Measurements from ENCODE around the gene LPO. TPM values are rescaled to one million over a fixed set of nuclear protein-coding genes. Genes with fewer than 3 reads are reported as not detected.

Gene LPO
- total RNA-seq, 1 experiment from 2014 or later, result not detected

DNA sequence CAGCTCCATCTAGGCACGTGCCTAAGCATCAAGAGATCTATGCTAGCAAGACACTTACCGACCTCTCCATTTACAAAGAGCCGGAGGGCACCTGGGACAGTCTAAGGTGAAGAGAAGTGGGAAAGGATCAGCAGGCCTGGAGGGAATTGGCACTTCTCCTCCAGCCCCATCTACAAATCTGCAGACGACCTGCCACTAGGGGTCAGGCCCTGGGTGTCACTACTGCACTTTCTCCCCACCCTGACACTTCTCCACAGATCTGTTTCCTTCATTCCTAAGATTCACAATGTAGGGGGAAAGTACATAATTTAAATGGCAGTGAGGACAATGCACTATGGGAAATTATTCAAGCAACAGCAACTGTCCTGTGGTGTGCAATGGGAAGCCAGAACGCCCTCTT, 27.5 kb upstream of the LPO start:
- H3K36me3 ChIP-seq, result peaks cover 10% of the 10 kb centered on the region; the same call in 1 of the 2 replicates
- no peaks in the 10 kb centered on the region for H3K4me1 ChIP-seq (replicated peaks)
- H3K9me3 ChIP-seq (replicated peaks), result no peaks in the 10 kb centered on the region
- H3K27me3 ChIP-seq (replicated peaks), result no peaks in the 10 kb centered on the region
- no peak overlapping the region for H3K27ac ChIP-seq
- no peak overlapping the region for H3K4me3 ChIP-seq
- no peak for DNase-seq (ENCODE audit: low read depth in 1 of 2, low spot score in 2 of 2)

DNA sequence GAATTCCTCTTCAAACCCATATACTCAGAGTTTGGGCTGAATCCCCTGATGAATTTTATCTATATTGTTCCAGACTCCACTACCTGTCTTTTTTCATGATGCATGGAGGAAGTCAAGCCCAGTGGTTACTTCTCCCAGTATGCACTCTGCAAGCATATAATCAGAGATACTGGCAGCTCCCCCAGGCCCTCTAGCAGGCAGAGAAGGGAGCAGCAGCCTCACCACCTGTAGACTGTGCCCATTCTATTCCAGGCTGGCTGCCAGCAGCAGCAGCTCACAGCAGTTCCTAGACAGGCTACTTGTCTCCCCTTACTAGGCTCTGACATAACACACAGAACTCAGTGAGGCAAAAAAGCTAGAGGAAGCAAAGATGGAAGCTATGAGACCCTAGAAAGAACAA, 22.7 kb upstream of the LPO start:
- Histone ChIP-seq H3K9me3 (replicated peaks) (no peaks in the 10 kb centered on the region), H3K4me3 (no peak overlapping the region), H3K27ac (no peak overlapping the region), H3K36me3 (peaks cover 5% of the 10 kb centered on the region; the same call in 1 of the 2 replicates), H3K4me1 (replicated peaks) (peaks cover 11% of the 10 kb centered on the region), H3K27me3 (replicated peaks) (no peaks in the 10 kb centered on the region)
- DNase-seq (ENCODE audit: low read depth in 1 of 2, low spot score in 2 of 2), result no peak

DNA sequence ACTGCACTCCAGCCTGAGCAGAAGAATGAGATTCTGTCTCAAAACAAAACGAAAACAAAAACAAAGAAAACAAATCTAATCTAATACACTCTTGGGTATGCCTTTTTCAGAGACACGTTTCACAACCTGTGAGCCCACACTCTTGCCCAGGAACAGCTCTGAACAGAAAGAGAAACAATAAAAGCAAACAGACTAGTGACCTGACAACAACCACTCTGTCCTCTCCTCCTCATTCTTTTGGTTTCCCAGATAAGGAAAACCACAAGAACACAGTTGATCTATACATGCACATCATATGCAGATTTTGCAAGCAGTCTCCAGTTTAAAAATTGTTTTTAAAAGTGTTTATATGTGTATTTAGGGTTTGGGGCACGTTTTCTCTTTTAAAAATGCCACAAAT, 20.6 kb upstream of the LPO start:
- no peaks in the 10 kb centered on the region for H3K9me3 ChIP-seq (replicated peaks)

DNA sequence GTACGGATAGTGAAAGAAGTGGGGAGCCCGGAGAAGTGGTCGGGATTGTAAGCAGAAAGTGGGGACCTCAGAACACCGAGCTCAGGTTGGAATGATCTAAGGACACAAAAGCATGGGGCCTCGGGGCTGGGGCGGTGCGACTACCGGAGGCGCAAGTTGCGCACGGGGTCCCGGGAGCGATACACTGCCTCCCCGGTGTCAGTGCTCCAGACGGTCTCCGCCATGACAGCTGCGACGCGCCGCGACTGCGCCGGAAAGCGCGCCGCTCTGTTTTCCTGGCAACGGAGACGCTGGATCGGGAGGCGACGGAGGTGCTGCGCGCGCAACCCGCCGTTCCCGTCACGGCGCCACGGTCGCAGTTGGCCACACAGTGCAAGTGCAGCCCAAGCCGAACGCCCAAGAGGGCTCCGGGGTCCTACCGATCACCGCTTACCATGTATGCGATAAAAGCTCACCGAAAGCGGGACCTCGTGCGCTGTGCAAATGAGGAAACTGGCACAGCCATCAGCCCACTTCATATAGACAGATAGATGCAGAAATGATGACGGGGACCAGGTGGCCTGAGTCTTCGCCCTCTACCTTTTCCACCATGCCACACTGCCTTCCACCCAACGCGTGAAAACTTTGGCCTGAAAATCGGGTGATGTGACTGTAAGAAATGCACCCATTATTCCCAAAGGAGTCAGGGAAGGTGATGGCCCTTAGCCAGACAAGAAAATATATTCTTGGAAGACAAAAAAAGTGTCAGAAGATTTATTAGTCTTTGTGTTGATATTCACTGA, 19.2 kb upstream of the LPO start, which contains the start of gene MKS1:
Gene MKS1 (minus strand): TSS at position 249 of the 782 bp plus-strand sequence. CDS start 25 bp downstream, at position 224.
- DNase-seq (ENCODE audit: low read depth in 1 of 2, low spot score in 2 of 2), result peak; percentile 89 to 97
- peaks cover 14% of the 10 kb centered on the region for H3K4me1 ChIP-seq (replicated peaks)
- peak within 1 kb of the TSS; percentile 58 for H3K4me3 ChIP-seq
- peak within 1 kb of the TSS; percentile 15 for H3K27ac ChIP-seq
- H3K27me3 ChIP-seq (replicated peaks), result no peaks in the 10 kb centered on the region
- H3K9me3 ChIP-seq (replicated peaks), result no peaks in the 10 kb centered on the region
- H3K36me3 ChIP-seq, result no peaks in the 10 kb centered on the region; the same call in 1 of the 2 replicates

More for the DNA sequence above, 20.6 kb upstream of the LPO start:
- no peaks in the 10 kb centered on the region; the same call in 1 of the 2 replicates for H3K36me3 ChIP-seq
- no peak overlapping the region for H3K4me3 ChIP-seq
- no peaks in the 10 kb centered on the region for H3K27me3 ChIP-seq (replicated peaks)
- no peak overlapping the region for H3K27ac ChIP-seq
- peaks cover 11% of the 10 kb centered on the region for H3K4me1 ChIP-seq (replicated peaks)
- no peak for DNase-seq (ENCODE audit: low read depth in 1 of 2, low spot score in 2 of 2)

DNA sequence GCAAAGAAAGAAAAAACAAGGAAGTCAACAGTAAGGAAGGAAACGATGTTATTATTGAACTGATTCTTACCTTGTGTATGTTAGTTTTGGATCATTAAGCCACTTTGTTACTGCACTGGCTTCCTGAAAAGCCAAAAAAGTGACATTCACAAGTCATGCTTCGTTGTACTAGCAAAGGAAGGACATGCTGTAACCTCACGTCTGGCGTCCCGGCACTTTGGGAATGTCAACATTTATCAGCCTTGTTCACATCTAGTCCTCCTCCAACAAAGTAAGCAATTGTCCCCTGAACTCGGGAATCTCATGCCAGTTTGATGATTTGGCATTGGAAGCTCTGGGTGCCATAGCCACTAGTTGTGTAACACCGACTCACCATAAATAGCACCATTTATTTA, 18.6 kb upstream of the LPO start:
- no peak overlapping the region for H3K4me3 ChIP-seq

DNA sequence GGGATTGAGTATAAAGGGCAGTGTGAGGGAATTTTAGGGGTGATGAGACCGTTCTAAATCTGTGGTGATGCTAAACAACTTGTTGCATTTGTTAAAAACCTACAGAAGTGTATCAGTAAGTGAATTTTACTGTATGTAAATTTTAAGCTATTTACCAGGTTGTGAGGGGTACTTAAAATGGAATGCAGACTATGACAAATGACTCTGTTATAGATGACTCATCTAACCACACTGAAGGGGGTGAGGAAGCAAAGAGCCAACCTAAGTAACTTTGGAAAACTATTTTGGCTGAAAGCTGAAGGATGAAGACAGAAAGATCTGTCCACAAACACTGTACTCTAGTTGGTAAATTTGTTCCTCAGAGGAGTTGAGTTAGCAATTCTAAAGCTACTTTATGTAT, 14.1 kb upstream of the LPO start:
- H3K27ac ChIP-seq, result no peak overlapping the region

More for the DNA sequence above, 18.6 kb upstream of the LPO start:
- Histone ChIP-seq H3K27ac (no peak overlapping the region), H3K9me3 (replicated peaks) (no peaks in the 10 kb centered on the region), H3K4me1 (replicated peaks) (peaks cover 19% of the 10 kb centered on the region), H3K36me3 (no peaks in the 10 kb centered on the region; the same call in 1 of the 2 replicates), H3K27me3 (replicated peaks) (no peaks in the 10 kb centered on the region)
- no peak for DNase-seq (ENCODE audit: low read depth in 1 of 2, low spot score in 2 of 2)

DNA sequence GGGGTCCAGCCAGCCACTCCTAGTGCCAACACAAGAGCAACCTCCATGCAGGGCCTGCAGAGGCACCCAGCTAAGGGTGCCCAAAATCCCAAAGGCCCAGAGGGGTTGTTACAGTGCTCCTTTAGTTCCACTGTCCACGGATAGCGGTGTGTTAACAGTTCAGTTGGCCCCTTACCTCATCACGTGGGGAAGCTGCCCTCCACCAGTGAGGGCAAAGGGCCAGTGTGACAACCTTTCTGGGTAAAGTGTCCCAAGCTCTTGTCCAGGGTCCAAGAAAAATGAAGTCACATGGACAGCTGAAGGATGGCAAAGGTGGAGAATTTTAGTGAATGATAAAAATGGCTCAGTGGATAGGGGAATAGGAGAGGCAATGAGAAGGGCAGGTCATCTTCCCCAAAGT, 10.7 kb upstream of the LPO start:
- no peak overlapping the region for H3K27ac ChIP-seq
- no peaks in the 10 kb centered on the region for H3K36me3 ChIP-seq
- peaks cover 8% of the 10 kb centered on the region for H3K4me1 ChIP-seq (replicated peaks)
- no peak for DNase-seq (ENCODE audit: low read depth in 1 of 2, low spot score in 2 of 2)
- H3K27me3 ChIP-seq (replicated peaks), result peaks cover 27% of the 10 kb centered on the region
- H3K4me3 ChIP-seq, result no peak overlapping the region
- no peaks in the 10 kb centered on the region for H3K9me3 ChIP-seq (replicated peaks)

More for the DNA sequence above, 14.1 kb upstream of the LPO start:
- no peaks in the 10 kb centered on the region for H3K36me3 ChIP-seq
- H3K4me1 ChIP-seq (replicated peaks), result peaks cover 14% of the 10 kb centered on the region
- H3K4me3 ChIP-seq, result no peak overlapping the region
- 0 out of 2 replicates have a peak, but pooled peaks cover 5% of the 10 kb centered on the region for H3K27me3 ChIP-seq (replicated peaks)
- H3K9me3 ChIP-seq (replicated peaks), result no peaks in the 10 kb centered on the region
- DNase-seq (ENCODE audit: low read depth in 1 of 2, low spot score in 2 of 2), result peak in 1 of 2 experiments; percentile 68

DNA sequence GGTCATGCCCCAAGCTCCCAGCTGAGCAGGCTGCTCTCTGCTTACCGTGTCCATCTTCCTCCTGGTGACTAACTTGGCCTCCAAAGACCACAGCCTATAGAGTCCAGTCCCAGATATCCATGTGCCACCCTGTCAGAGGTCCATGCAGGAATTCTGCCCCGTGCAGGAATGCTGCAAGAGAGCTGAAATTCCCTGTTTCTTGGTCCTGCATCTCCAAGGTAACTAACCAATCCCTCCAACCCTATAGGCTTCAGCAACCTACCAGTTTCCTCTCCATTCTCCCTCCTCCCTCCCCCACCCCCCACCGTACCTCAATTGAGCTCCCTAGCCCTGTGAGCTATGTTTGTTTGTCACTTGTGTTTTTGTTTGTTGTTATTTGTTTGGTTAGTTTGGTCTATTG, 9.7 kb upstream of the LPO start:
- Histone ChIP-seq H3K9me3 (replicated peaks) (no peaks in the 10 kb centered on the region), H3K4me3 (no peak overlapping the region), H3K4me1 (replicated peaks) (peaks cover 8% of the 10 kb centered on the region), H3K27me3 (replicated peaks) (peaks cover 37% of the 10 kb centered on the region), H3K36me3 (no peaks in the 10 kb centered on the region), H3K27ac (no peak overlapping the region)
- no peak for DNase-seq (ENCODE audit: low read depth in 1 of 2, low spot score in 2 of 2)

DNA sequence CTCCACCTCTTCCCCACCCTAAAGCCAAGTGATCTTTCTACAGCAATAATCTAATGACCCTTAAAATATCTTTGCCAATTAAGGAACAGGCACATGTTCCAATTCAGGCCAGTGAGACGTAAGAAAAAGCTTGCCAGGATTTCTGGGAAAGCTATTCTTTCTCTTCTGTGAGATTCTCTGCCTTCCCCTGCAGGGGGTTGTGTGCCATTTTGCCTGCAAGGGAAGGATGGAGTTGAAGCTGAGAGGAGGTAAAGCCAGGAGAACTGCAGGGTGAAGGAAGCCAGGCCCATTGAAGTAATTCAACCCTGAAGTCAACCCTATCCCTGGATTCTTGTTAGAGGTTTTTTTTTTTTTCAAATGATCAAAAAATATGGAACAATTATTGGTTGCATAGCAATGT, 9.0 kb upstream of the LPO start:
- Histone ChIP-seq H3K27me3 (replicated peaks) (peaks cover 42% of the 10 kb centered on the region), H3K9me3 (replicated peaks) (no peaks in the 10 kb centered on the region; the same call in 1 of the 2 replicates), H3K4me3 (no peak overlapping the region), H3K27ac (no peak overlapping the region), H3K4me1 (replicated peaks) (peaks cover 3% of the 10 kb centered on the region), H3K36me3 (no peaks in the 10 kb centered on the region)
- no peak for DNase-seq (ENCODE audit: low read depth in 1 of 2, low spot score in 2 of 2)

DNA sequence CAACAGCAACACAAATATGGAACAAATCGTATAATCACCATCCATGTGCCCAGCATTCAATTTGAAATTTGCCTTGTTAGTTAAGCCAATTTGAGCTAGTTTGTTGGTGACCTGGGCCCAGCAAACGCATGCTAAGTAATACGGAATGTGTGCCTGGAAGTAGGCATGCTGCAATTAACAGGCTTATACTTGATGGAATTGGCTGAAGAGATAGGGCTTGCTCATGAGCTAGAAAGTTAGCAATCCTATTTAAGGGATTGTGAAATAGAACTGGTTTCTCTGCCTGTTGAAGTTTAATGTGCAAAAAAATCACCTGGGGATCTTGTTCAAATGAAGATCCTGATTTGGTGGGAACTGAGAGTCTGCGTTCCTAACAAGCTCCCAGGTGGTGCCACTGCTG, 8.5 kb upstream of the LPO start:
- H3K4me1 ChIP-seq (replicated peaks), result no peaks in the 10 kb centered on the region; the same call in 1 of the 2 replicates
- no peaks in the 10 kb centered on the region for H3K36me3 ChIP-seq
- H3K27ac ChIP-seq, result no peak overlapping the region
- H3K4me3 ChIP-seq, result no peak overlapping the region
- H3K9me3 ChIP-seq (replicated peaks), result no peaks in the 10 kb centered on the region; the same call in 1 of the 2 replicates
- no peak for DNase-seq (ENCODE audit: low read depth in 1 of 2, low spot score in 2 of 2)
- peaks cover 47% of the 10 kb centered on the region for H3K27me3 ChIP-seq (replicated peaks)

DNA sequence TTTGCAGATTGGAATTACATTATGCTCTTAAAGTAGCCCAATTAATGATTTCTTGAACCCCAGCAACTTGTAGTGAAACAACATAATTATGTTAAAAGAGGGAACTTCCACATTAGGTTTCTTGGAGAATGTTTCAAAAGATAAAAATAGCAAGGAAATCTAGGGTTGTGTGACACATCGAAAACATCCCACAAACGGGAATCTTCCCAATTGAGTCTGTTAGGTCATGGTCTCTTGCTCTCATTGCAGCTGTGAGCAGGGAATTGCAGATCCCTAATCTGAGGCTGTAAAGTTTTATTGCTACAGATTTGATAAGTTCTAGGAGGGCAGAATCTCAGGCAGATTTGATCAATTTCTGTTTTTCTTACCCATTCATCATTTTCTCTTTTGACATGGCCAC, 6.7 kb upstream of the LPO start:
- no peaks in the 10 kb centered on the region; the same call in 1 of the 2 replicates for H3K9me3 ChIP-seq (replicated peaks)
- no peak overlapping the region for H3K4me3 ChIP-seq
- no peak overlapping the region for H3K27ac ChIP-seq
- H3K27me3 ChIP-seq (replicated peaks), result peaks cover 50% of the 10 kb centered on the region
- no peak for DNase-seq (ENCODE audit: low read depth in 1 of 2, low spot score in 2 of 2)
- H3K4me1 ChIP-seq (replicated peaks), result no peaks in the 10 kb centered on the region; the same call in 1 of the 2 replicates
- H3K36me3 ChIP-seq, result no peaks in the 10 kb centered on the region

DNA sequence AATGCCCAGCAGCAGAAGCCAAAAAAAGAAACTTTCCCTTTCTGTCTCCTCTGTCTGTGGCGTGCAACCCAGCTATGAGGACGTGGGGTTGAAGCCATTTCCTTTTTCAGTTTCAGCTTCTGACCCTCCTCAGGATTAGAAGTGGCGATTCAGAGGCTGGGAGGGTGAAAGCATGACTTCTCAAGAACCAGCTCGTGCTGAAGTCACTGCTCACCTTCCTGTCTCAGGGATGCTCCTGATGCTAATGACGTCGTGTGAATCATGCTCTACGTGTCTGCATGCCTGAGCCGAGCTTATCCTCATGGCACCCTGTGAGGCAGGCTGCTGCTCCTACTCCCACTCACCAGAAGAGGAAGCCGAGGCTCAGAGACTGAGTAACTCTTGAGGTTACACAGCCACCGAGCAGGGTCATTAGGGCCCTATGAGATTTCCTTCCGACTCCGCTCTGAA, 5.7 kb upstream of the LPO start:
- DNase-seq (ENCODE audit: low read depth in 1 of 2, low spot score in 2 of 2), result no peak
- no peaks in the 10 kb centered on the region; the same call in 1 of the 2 replicates for H3K4me1 ChIP-seq (replicated peaks)
- H3K27ac ChIP-seq, result no peak overlapping the region
- H3K27me3 ChIP-seq (replicated peaks), result peaks cover 59% of the 10 kb centered on the region
- H3K36me3 ChIP-seq, result no peaks in the 10 kb centered on the region
- H3K9me3 ChIP-seq (replicated peaks), result no peaks in the 10 kb centered on the region; the same call in none of the 2 replicates
- no peak overlapping the region for H3K4me3 ChIP-seq

DNA sequence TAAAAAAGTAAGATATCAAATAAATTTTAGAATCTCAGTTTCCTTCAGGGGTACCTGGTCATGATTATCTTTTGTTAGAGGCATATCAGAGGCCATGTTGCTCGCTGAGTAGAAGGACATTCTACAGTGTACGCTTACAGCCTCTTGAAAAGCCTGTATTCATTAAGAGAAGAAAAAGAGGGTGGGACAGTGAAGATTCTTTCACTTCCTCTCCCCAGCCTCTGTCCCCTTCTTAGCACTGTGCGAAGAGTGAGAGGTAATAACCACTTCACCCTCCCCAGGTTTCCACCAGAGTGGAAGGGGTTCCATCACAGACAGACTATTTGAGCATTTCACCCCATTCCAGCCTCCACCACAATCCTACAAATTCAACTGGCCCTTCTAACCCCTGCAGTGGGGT, 4.8 kb upstream of the LPO start:
- H3K36me3 ChIP-seq, result no peaks in the 10 kb centered on the region
- no peak for DNase-seq (ENCODE audit: low read depth in 1 of 2, low spot score in 2 of 2)
- no peaks in the 10 kb centered on the region; the same call in 1 of the 2 replicates for H3K4me1 ChIP-seq (replicated peaks)
- H3K27ac ChIP-seq, result no peak overlapping the region
- H3K27me3 ChIP-seq (replicated peaks), result peaks cover 67% of the 10 kb centered on the region
- H3K4me3 ChIP-seq, result no peak overlapping the region
- no peaks in the 10 kb centered on the region; the same call in none of the 2 replicates for H3K9me3 ChIP-seq (replicated peaks)

DNA sequence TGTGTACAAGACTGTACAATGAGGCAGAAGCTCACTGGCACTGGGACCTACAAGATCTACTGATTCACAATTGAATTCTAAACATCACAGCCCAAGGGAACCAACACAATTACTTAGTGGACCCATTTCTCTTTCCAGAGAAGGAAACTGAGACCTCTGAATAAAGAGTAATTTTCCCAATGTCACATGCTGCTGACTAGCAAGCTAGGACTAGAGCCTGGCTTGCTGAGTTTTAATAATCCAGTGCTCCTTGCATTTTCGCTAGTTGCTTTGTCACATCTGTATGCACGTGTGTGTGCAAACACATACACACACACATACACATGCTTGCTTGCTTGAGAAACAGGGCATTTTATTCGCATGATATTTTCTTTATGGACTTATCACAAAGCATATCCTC, 3.9 kb upstream of the LPO start:
- no peak overlapping the region for H3K4me3 ChIP-seq
- H3K36me3 ChIP-seq, result no peaks in the 10 kb centered on the region
- H3K9me3 ChIP-seq (replicated peaks), result no peaks in the 10 kb centered on the region; the same call in none of the 2 replicates
- no peaks in the 10 kb centered on the region; the same call in 1 of the 2 replicates for H3K4me1 ChIP-seq (replicated peaks)
- DNase-seq (ENCODE audit: low read depth in 1 of 2, low spot score in 2 of 2), result no peak
- H3K27me3 ChIP-seq (replicated peaks), result peaks cover 77% of the 10 kb centered on the region
- H3K27ac ChIP-seq, result no peak overlapping the region

All from SJSA1 (cell line).